HG03175 (cell line): ENCODE data around the gene IRAK3.
"Not testable (repeated sequence)": the region's sequence is repeated elsewhere in the genome, so short reads cannot be mapped to it uniquely, and the experiment has no call there.

Source experiments
- ATAC-seq: cut with Tn5 transposase; IDR thresholded peaks from one replicate; pipeline ENCODE4 v1.9.1; 2021; ENCODE audit warnings: mild to moderate bottlenecking, moderate library complexity; ENCODE audit not compliant: unreplicated experiment

IRAK3 gene

DNA sequence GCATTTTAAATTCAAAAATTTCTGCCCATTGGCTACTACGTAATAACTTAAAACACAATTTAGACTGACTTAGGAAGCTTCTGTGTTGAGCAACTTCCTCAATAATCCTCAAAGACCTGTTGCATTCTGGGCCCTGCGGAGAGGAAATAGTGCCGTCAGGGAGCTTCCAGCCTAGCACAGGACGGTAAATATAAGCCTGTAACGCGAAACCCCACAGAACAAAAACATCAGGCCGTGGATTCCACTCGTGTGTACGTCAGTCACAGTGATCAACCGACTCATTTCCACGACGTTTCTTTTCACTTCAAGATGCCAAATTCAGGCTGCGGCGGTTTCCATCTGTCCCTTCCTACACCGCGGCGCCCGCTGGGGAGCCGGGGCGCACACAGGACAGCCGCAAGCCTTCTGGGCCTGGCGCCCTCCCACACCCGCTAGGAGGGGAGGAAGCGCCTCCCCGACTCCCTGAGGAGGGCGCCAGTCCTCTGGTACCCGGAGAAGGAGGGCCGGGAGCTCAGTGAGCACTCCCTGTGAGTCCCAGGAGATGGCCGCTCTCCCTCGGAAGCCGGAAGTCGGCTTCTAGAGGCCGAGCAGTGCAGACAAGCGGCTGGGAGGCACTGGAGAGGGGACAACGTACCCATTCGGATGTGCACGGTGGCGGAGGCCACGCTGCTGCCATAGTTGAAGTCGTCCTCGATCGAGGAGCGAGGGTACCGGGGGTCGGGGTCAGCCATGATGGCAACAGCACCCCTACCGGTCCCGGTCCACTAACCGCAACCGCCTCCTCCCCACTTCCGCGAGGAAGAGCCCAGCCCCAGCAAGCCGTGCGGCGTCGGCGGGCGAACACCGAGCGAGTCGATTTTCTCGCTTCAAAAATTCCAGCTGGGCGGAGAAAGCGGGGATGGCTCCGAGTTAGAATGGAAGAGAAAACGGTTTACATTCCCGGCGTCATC, 19.5 kb upstream of the IRAK3 start, which contains the start of gene TMBIM4:
TMBIM4 (minus strand) TSS at position 776 of the 950 bp plus-strand sequence; CDS start at position 731, 45 bp downstream.
- ATAC-seq = peak; percentile 80

- ATAC-seq = no peak
These were observed 18.4 kb upstream of the IRAK3 start for GRCh38 chr12:66170606-66171005.

DNA sequence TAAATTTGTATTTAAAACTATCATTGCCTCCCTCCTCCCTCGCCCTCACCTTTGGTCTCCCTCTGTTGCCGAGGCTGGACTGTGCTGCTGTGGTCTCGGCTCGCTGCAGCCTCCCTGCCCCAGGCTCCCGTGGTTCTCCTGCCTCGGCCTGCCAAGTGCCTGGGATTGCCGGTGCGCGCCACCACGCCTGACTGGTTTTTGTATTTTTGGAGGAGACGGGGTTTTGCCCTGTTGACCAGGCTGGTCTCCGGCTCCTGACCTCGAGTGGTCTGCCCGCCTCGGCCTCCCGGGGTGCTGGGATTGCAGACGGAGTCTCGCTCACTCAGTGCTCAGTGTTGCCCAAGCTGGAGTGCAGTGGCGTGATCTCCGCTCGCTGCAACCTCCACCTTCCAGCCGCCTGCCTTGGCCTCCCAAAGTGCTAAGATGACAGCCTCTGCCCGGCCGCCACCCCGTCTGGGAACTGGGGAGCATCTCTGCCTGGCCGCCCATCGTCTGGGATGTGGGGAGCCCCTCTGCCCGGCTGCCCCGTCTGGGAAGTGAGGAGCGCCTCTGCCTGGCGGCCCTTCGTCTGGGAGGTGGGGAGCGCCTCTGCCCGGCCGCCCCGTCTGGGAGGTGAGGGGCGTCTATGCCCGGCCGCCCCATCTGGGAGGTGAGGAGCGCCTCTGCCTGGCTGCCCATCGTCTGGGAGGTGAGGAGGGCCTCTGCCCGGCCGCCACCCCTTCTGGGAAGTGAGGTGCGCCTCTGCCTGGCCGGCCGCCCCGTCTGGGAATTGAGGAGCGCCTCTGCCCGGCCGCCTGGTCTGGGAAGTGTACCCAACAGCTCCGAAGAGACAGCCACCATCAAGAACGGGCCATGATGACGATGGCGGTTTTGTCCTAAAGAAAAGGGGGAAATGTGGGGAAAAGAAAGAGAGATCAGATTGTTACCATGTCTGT, 14.4 kb upstream of the IRAK3 start:
- ATAC-seq = not testable (repeated sequence)

GRCh38 chr12:66176105-66176900, 12.7 kb upstream of the IRAK3 start:
- no peak for ATAC-seq

DNA sequence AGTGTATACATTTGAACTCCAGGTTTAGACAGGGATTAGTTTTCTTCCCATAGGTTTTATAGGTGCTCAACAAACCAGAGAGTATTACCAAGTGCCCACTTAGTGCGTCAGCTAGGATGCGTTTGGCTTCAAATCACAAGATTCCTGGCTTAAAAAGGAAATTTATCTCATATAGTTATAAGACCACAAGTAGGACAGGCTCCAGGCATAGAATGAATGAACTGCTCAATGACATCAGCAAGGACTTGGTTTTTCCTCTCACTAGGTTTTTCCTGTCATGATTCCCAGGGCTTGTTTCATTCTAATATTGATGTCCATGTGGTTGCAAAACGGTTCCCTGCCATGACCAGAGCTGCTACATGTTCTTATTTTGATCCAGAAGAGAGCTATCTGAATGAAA, 6.1 kb upstream of the IRAK3 start:
- ATAC-seq = no peak

GRCh38 chr12:66184822-66185221, 4.2 kb upstream of the IRAK3 start:
- ATAC-seq = not testable (repeated sequence)

- ATAC-seq = no peak
These were observed 2.0 kb upstream of the IRAK3 start for GRCh38 chr12:66187036-66187435.

GRCh38 chr12:66187821-66188220, 1.2 kb upstream of the IRAK3 start:
- ATAC-seq = no peak

GRCh38 chr12:66189486-66189843, 451 bp downstream of the IRAK3 start:
- ATAC-seq = no peak

DNA sequence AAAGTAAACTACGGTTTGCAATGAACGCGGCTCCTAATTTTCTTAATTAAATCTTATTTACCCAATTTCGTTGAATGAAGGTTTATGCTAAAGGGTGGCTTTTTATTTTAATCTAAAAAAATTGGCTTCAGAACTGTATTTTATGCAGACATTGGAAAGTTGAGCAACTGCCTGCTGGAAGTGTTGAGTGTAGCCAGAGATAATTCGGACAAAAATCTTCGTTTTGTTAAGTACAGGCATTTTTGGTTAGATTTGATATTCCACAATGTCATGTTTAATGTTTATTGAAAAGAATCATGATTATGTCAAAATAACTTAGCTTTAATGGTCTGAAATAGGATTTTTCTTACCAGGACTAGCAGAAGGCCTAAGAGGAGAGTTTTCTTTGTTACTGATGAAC, 875 bp downstream of the IRAK3 start:
- no peak for ATAC-seq

DNA sequence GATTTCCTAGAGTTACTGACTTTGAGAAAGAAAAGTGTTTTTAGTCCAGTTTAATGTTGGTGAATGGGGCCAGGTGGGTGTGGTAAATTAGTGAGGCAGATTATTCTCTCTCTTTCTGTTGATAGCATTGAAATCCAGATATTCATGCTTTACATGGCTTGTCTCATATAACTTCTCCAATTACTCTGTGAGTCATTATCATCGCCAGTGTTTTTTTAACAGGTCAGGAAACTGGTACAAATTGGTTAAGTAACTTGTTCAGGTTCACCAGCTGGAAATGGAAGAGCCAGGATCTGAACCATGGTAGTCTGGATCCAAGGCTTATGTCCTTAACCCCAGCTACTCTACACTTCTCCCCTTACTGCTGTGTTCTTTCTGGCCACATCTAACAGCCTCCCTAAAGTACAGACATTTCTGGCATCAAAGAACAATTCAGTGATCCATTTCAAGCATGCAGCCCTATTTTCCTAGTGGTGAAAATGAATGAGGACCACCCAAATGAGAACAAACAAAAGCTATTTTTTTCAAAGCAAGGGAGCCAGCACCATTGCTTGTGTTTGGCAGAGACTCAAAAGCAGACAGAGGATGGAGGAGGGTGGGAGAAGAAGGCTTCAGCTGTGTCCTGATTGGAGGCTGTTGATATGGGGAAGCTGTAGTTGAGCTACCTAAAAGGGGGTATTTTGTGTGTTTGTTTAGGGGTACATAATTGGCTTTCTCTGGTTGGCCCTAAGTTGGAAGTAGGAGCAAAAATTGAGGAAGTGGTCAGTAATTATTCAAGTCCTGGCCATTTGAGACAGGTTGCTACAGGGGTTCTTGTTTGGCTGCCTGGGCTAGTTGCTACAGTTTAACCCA, 1.7 kb downstream of the IRAK3 start:
- ATAC-seq = peak; percentile 32

DNA sequence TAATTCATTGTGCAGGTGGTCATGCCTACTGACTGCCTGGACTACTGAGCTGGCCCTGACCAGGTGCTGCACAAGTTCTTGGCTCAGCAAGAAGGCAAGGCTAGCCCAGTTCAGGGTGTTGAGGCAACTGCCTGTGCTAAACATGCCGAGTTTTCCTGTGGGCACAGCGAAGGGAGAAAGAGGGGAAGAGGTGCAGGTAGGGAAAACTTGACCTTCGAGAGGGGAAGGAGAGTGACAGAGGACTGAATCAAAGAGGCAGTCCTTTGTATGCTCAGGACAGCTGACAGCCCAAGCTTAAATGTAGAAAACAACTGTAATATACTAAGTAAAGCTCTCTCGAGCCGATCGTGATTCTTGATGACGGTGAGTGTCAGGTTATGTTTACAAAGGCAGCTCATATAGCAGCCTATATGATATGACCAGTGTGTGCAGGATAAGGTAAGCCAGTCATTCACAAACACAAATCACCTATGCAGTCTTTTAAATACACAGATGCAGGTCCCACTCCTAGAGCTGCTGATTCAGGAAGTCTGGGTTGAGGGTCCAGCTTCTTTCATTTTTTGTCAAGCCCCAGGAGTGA, 2.6 kb downstream of the IRAK3 start:
- ATAC-seq = peak; percentile 1

DNA sequence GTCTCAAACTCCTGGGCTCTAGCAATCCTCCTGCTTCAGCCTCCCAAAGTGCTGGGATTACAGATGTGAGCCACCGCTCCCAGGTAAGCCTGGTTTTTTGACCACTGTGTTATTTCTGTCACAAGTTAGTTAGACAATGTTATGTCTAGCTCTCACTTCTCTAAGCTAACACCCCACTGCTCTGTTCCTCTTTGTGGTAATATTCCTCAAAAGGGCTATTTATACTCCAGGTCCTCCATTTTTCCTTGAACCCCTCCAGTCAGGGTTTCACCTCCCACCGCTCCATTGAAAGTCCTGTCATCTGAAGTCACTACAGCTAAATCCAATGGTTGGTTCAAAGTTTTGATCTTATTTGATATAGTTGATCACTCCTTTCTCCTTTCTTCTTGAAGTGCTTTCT, 5.1 kb downstream of the IRAK3 start:
- no peak for ATAC-seq

DNA sequence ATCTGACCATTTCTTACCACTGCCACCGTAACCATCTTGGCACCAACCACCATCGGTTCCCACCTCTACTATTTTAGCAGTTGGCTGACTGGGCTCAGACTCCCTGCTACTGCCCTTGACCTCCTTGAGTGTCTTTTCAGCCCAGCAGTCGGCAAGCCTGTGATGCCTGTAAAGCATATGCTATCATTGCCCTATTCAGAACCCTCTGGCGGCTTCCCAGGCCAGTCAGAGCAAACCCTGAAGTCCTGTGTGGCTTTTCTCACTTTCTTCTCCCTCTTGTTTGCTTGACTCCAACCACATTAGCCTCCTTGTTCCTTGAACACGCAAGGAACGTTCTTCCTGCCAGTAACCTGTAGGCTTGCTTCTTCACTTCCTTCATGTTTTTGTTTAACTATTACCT, 6.2 kb downstream of the IRAK3 start:
- no peak for ATAC-seq

DNA sequence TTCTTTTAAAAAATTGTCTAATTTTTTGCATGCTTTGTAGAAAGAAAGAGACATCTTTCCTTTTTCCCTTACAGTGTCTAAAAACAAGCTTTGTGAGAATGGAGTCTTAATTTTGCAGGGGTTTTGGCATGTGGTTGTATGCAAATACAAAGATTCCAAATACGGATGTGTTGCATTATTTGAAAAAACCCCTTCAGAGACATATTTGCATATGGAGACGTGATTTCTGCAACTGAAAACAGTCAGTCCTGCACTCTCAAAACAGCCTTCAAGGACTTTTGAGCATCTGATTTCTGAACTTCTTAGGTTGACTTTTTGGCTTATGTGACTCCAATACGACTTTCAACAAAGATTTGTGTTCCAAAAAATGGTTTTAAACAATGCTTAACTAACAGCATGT, 7.8 kb downstream of the IRAK3 start:
- ATAC-seq = peak; percentile 92

GRCh38 chr12:66197495-66197921, 8.5 kb downstream of the IRAK3 start:
- no peak for ATAC-seq

DNA sequence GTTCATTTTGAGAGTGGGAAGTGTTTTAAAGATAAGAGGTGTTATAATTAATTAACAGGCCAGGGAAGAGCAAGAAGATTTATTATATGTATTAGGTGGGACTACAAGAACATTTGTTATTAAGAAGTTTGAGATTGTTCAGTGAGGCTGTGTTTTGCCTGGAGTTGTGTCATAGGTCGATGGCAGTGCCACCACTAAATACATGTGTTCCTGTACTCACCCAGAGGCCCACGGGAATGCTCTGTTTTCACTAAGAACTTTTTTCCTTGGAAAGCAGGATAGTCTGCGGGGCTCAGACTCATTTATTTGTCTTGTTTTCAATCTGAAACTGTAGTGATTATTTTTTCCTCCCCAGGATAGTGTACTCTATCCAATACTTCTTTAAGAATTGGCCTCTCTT, 10.1 kb downstream of the IRAK3 start:
- no peak for ATAC-seq

GRCh38 chr12:66199831-66200509, 11.0 kb downstream of the IRAK3 start:
- no peak for ATAC-seq

DNA sequence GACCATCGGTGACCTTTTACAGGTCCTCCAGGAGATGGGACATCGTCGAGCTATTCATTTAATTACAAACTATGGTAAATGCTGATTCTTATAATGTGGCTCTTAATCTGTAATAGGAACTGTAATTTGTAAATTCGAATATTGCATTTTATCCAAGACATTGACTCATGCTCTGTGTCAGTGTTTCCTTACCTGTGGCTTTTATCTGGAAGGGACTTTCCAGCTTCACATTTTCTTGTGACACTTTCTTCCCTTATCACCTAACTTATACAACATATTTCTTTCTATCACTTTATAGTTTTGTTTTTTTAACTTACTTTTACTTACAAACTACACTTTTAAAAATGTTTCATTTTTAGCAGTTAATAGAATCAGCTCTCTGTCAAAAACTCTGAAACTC, 14.8 kb downstream of the IRAK3 start:
- ATAC-seq = no peak
